Neural cell (in vitro differentiated cells): ENCODE results near the gene FAM124A. TPM values are rescaled to one million over a fixed set of nuclear protein-coding genes. Genes with fewer than 3 reads are reported as not detected.

Experiments used
- H2AFZ ChIP-seq: fragments of 200-600, 300-800 bp; sonication (generic), shearing (Covaris generic); 2 replicates; pipeline ENCODE4 v1.6.0; 2014; ENCODE audit warnings: low read depth, mild to moderate bottlenecking, antibody characterized with exemption, low read length, moderate library complexity
- H3F3A ChIP-seq: fragments of 200-600 bp; shearing (Covaris generic); 2 replicates; pipeline ENCODE4 v1.6.1; 2016; ENCODE audit warnings: mild to moderate bottlenecking, moderate library complexity, mixed read lengths, antibody characterized with exemption, low read length; ENCODE audit not compliant: insufficient read depth, poor library complexity, severe bottlenecking
- H3K27ac ChIP-seq: fragments of 200-600, 300-800 bp; sonication (generic), shearing (Covaris generic); 2 replicates; pipeline ENCODE4 v1.5.1; 2014; ENCODE audit warnings: mild to moderate bottlenecking, low read length, moderate library complexity
- H3K27me3 ChIP-seq: fragments of 300-800, 200-600 bp; sonication (generic), shearing (Covaris generic); 2 replicates; pipeline ENCODE4 v1.6.0; 2014; ENCODE audit warnings: mild to moderate bottlenecking, low read depth, low read length, moderate library complexity; ENCODE audit not compliant: insufficient read depth
- H3K36me3 ChIP-seq: fragments of 300-800, 200-600 bp; sonication (generic), shearing (Covaris generic); 2 replicates; pipeline ENCODE4 v1.5.1; 2014; ENCODE audit warnings: mild to moderate bottlenecking, antibody characterized with exemption, low read length, moderate library complexity; ENCODE audit not compliant: insufficient read depth
- H3K4me2 ChIP-seq: fragments of 300-800, 200-600 bp; sonication (generic), shearing (Covaris generic); 2 replicates; pipeline ENCODE4 v1.6.0; 2014; ENCODE audit warnings: mild to moderate bottlenecking, low read length
- H3K4me3 ChIP-seq: fragments of 300-800, 200-600 bp; sonication (generic), shearing (Covaris generic); 2 replicates; pipeline ENCODE4 v1.5.1; 2014; ENCODE audit warnings: mild to moderate bottlenecking, low read length, moderate library complexity
- H3K79me2 ChIP-seq: fragments of 200-600 bp; shearing (Covaris generic); replicated peaks from 2 replicates; pipeline ENCODE4 v1.6.0; 2014; ENCODE audit warnings: mild to moderate bottlenecking, low read length, moderate library complexity; ENCODE audit not compliant: insufficient read depth
- H3K9ac ChIP-seq: fragments of 300-800, 200-600 bp; sonication (generic), shearing (Covaris generic); 2 replicates; pipeline ENCODE4 v1.6.1; 2016; ENCODE audit warnings: mild to moderate bottlenecking, low read length, mixed read lengths
- H3K9me2 ChIP-seq: fragments of 200-600 bp; shearing (Covaris generic); 2 replicates; pipeline ENCODE4 v1.6.1; 2016; ENCODE audit warnings: mild to moderate bottlenecking, low read length, mixed read lengths; ENCODE audit not compliant: insufficient read depth
- H3K9me3 ChIP-seq: fragments of 200-600, 300-800 bp; sonication (generic), shearing (Covaris generic); 2 replicates; pipeline ENCODE4 v1.6.1; 2016; ENCODE audit warnings: mild to moderate bottlenecking, mixed run types, low read length, moderate library complexity, mixed read lengths
- H4K20me1 ChIP-seq: fragments of 200-600 bp; shearing (Covaris generic); 2 replicates; pipeline ENCODE4 v1.6.1; 2016; ENCODE audit warnings: mild to moderate bottlenecking, mixed run types; ENCODE audit not compliant: insufficient read depth
- CTCF ChIP-seq: fragments of 450-650 bp; IDR thresholded peaks from 2 replicates; pipeline ENCODE4 v1.5.1; 2014; ENCODE audit warnings: antibody characterized with exemption, mild to moderate bottlenecking, moderate library complexity; ENCODE audit not compliant: poor library complexity, severe bottlenecking
- EP300 ChIP-seq: fragments of 450-650 bp; conservative IDR thresholded peaks from 2 replicates; pipeline ENCODE4 v1.6.1; 2014; ENCODE audit warnings: antibody characterized with exemption, mild to moderate bottlenecking, moderate library complexity; ENCODE audit not compliant: poor library complexity, severe bottlenecking
- EZH2 ChIP-seq: fragments of 200-600, 300-800 bp; shearing (Covaris generic), sonication (generic); IDR thresholded peaks from 2 replicates; pipeline ENCODE4 v1.6.1; 2014; ENCODE audit warnings: antibody characterized with exemption, low read length, borderline replicate concordance, mild to moderate bottlenecking; ENCODE audit not compliant: insufficient read depth, poor library complexity, severe bottlenecking
- MXI1 ChIP-seq: fragments of 450-650 bp; conservative IDR thresholded peaks from 2 replicates; pipeline ENCODE4 v1.6.1; 2014; ENCODE audit warnings: antibody characterized with exemption, mild to moderate bottlenecking; ENCODE audit not compliant: poor library complexity, severe bottlenecking
- POLR2AphosphoS5 ChIP-seq: IDR thresholded peaks from 2 replicates; pipeline ENCODE4 v1.6.1; 2012
- RAD21 ChIP-seq: fragments of 450-650 bp; conservative IDR thresholded peaks from 2 replicates; pipeline ENCODE4 v1.6.1; 2014; ENCODE audit warnings: antibody characterized with exemption, mild to moderate bottlenecking, moderate library complexity
- REST ChIP-seq: IDR thresholded peaks from 2 replicates; pipeline ENCODE4 v1.6.1; 2012; ENCODE audit warnings: borderline replicate concordance
- SMC3 ChIP-seq: fragments of 450-650 bp; conservative IDR thresholded peaks from 2 replicates; pipeline ENCODE4 v1.6.1; 2014; ENCODE audit warnings: antibody characterized with exemption, mild to moderate bottlenecking, moderate library complexity; ENCODE audit not compliant: poor library complexity
- TAF1 ChIP-seq: IDR thresholded peaks from 2 replicates; pipeline ENCODE4 v1.6.1; 2012; ENCODE audit warnings: low read depth
- polyA plus RNA-seq: library from polyadenylated mRNA; depleted of rRNA; stranded (reverse); fragments of >200 nt; gene quantifications from 2 replicates; pipeline ENCODE4 v1.2.3, GENCODE V29; 2014

Gene FAM124A
- polyA plus RNA-seq, 1 donor from 2014 or later = 3.0 TPM

GRCh38 chr13:51212758-51213157 lies 9.4 kb upstream of the FAM124A start:
- Histone ChIP-seq H3K4me3 (peak overlapping the region; percentile 46), H3F3A (no peaks in the 10 kb centered on the region), H3K9me3 (no peaks in the 10 kb centered on the region), H3K36me3 (no peaks in the 10 kb centered on the region), H3K27ac (peak overlapping the region; percentile 68), H2AFZ (no peak overlapping the region), H3K9ac (no peak overlapping the region), H3K4me2 (peak overlapping the region; percentile 71), H4K20me1 (no peaks in the 10 kb centered on the region), H3K9me2 (no peaks in the 10 kb centered on the region), H3K27me3 (no peaks in the 10 kb centered on the region), H3K79me2 (no peaks in the 10 kb centered on the region)
- no peak for TF ChIP-seq EZH2
- no peak for TF ChIP-seq MXI1
- peak; percentile 24 for TF ChIP-seq SMC3
- TF ChIP-seq TAF1 = no peak
- peak; percentile 97 for TF ChIP-seq REST
- TF ChIP-seq CTCF = no peak
- TF ChIP-seq EP300 = no peak
- TF ChIP-seq RAD21 = no peak
- no peak for TF ChIP-seq POLR2AphosphoS5

DNA sequence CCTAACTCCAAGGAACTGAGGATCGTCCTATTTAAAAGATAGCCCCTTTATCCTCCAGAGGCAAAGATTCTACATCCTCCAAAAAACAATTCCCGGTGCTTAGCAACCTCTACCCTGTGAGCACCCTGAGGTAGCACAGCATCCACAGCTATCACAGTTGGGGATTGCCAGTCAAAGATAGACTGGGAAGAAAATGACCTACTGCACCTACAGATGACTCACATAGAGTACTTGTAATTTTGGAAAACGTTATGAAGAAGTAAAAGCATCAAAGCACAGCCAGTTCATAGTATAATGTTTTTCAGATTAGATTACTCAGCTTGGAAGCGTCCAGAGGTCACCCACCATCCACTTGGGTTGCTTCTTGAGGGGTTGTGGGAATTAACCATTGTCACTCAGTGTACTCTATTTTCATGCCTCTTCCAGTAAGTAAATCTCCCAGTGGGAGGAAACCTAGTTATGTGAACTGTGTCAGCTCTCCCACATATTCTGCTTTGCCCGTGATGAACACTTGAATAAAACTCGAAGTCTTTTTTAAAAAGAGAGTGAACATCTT lies 8.9 kb upstream of the FAM124A start:
- H3F3A ChIP-seq = no peaks in the 10 kb centered on the region
- H4K20me1 ChIP-seq = no peaks in the 10 kb centered on the region
- no peaks in the 10 kb centered on the region for H3K9me2 ChIP-seq
- peak overlapping the region; percentile 68 for H3K27ac ChIP-seq
- no peak overlapping the region for H3K9ac ChIP-seq
- H2AFZ ChIP-seq = no peak overlapping the region
- H3K36me3 ChIP-seq = no peaks in the 10 kb centered on the region
- no peaks in the 10 kb centered on the region for H3K9me3 ChIP-seq
- H3K27me3 ChIP-seq = no peaks in the 10 kb centered on the region
- TF ChIP-seq RAD21 (no peak), TAF1 (no peak), REST (no peak), SMC3 (no peak), EZH2 (no peak), MXI1 (no peak), POLR2AphosphoS5 (no peak), EP300 (no peak), CTCF (no peak)
- no peaks in the 10 kb centered on the region for H3K79me2 ChIP-seq
- H3K4me2 ChIP-seq = peak overlapping the region; percentile 71
- H3K4me3 ChIP-seq = peak overlapping the region; percentile 46
